GM21723 (cell line): Measurements from ENCODE around the gene IGHMBP2.

ENCODE experiments used
- ATAC-seq: cut with Tn5 transposase; IDR thresholded peaks from one replicate; pipeline ENCODE4 v1.9.1; 2021; ENCODE audit warnings: mild to moderate bottlenecking, moderate library complexity; ENCODE audit not compliant: unreplicated experiment

IGHMBP2 gene

DNA sequence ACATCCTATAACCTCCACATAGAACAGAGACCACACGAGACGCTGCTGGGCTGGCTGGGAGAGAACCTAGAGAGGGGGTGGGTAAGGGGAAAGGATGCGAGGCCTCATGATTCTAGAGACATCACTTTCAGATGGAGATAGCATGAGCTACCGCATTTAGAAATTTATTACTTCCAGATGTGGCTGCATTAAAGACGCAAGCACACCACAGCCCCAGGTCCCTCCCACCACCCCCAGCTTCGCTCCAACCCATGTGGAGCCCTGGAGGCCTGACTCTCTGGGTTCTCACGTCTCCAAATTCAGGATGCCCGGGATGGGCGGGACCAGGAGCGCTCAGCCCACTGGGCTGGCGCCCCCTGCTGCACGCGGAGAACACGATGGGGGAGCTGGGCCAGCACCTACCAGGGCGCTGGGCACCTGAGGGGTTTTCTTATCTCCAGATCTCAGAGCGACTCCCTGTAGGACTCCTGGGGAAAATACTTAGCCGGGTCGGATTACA, 13.7 kb upstream of the IGHMBP2 start:
- no peak for ATAC-seq

DNA sequence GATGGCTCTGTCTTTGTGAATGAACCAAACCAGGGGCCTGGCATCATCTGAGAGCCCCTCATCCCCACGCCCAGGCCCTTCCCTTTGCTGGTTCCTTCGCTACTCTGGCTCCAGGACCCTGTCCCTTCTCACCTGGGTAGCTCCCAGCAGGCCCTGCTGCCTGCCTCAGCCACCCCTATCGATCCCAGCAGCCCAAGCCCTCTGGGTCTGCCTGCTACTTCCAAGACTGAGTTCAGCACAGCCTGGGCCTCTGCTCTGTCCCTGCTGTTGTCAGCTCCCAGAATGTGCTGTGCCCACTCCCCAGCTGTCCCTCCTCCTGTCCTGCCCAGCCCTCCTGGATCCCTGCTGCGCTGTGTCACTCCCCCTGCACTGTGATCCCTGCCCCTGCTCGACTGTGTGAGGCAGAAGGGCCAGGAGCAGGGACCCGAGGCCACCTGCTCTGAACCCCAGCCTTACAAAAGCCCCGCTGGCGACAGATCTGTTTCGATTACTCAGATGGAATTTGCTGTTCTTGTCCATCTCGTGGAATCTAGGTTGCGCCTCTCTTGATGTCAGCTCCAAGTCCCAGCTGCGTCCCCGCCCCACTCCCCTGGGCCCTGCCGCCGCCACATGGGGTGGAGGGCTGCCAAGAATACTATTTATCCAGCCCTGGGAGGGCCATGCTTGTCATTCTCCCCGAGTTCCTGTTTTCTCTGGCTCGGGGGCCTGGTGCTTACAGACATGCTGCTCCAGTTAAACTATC, 13.0 kb upstream of the IGHMBP2 start:
- no peak for ATAC-seq

DNA sequence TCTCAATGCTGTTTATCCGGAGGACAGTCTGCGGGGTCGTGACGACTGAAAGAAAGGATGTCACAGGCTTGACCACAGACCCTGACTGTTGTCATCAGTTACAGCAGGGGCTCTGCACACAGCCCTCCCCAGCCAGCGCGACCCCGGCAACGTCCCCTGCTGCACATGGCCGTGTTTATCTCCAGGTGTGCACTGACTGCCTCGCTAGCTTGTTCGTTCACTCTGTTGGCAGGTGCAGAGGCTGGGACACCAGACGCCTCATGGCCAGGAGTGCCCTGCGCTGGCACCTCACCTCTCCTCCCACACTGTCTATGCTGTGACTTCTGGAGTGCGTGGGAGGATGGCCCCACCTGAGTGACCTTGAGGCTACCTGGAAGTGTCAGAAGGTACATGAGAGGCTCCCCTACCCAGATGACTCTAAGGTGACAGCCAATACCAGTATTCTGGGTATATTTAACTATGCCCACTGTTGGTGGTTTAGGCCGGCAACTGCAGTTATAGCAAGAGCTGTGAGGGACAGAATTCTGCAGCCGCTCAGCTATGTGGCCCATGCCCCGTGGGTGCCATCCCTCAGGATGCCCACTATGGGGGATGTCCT, 12.2 kb upstream of the IGHMBP2 start:
- ATAC-seq, result no peak

- no peak for ATAC-seq
Measured at GRCh38 chr11:68892576-68892975, 11.1 kb upstream of the IGHMBP2 start.

GRCh38 chr11:68893282-68893681, 10.4 kb upstream of the IGHMBP2 start:
- ATAC-seq, result no peak

DNA sequence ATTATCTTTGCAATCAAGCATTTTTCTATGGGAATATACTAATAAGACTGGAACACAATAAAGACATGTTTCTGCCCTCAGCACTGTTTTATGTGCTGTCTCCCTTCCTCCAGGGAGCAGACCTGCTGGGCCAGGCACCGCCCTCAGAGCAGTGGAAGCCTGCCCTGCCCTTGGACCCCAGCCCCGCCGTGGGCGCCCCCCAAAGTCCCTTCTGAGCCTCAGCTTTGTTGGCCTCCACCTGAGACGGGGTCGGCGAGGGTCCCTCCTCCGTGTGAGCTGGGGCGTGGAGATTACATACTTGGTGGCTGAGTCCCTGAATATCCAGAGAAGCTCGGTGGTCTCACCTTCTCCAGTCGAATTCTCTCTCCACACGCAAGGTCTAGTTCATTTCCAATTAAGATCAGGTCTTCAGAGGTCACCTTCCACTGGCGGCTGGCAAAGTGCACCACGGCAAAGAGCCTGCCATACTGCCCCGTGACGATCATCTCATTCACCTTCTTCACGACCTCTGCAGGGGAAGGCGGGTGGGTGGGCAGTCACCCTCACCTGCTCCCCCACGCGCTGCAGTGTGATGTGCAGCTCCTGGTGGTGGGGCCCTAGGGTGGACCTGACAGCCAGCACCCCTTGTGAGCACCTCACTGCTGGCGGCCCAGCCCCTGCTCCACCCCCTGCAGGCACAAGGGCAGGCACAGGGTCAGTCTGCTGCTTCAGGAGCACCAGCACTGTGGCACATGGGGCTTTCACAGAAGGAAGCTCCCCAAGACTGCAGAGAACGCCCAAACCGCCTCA, 7.3 kb upstream of the IGHMBP2 start:
- no peak for ATAC-seq

- no peak for ATAC-seq
Measured at GRCh38 chr11:68897441-68897840, 6.2 kb upstream of the IGHMBP2 start.

- ATAC-seq, result no peak
Measured at GRCh38 chr11:68900835-68901381, 2.8 kb upstream of the IGHMBP2 start.

DNA sequence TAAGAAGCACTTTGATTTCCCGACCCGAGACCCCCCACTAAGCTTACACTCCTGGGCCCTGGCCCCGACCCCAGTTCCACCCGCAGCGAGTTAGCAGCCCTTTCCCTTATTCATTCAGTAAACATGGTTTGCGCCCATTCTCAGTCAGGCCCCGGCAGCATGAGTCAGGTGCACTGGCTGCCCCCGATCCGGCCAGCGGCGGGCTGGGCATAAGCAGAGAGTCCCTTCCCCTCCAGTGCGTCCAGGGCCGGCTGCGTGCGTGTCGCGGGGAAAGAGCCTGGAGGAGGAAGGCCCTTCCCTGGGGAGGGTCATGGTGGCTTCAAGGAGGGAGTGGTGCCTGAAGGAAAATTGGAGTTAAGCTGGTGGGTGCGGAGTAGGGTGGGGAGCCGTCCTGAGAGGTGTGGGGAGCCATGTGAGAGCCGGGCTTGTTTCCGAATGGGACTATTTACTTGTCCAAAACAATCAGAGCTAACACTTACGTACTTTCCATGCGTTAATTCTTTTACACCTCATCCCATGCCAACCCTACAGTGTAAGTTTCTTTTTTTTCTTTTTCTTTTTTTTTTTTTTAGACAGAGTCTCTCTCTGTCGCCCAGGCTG, 657 bp downstream of the IGHMBP2 start:
- ATAC-seq, result no peak

DNA sequence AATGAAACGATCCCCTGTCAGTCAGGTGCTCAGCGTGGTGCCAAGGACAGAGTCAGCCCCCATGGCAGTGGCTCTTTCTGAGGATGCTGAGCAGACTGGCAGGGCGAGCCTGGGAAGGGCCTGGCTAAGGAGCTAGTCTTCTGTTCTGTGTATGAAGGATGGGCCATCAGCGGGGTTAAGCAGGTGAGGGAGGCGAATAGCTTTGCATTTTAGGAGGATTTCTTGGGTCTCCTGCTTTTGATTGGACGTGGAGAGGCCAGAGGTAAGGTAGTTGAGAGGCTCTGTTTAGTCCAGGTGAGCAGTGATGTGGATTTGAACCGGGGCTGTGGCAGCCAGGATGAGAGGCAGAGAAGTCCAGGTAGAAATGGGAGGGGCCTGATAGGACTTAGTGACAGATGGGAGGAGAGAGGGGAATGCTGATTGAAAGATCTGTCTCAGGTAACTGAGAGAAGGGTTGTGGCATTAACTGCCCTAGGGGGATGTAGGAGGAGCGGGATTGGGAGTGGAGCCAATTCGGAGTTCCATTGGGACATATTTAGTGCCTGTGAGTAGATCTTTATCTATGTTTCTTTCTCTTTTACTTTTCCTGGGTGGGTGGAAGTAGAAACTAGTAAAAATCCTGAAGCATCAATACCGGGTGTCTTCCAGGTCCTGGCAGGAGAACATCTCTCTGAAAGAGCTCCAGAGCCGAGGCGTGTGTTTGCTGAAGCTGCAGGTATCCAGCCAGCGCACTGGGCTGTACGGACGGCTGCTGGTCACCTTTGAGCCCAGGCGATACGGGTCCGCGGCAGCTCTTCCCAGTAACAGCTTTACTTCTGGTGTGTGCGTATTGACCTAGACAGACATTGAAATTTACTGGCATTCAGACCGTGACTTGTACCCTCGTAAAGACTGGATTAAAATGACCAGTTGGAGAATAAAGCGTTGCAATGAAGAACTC, 2.0 kb downstream of the IGHMBP2 start:
- no peak for ATAC-seq

DNA sequence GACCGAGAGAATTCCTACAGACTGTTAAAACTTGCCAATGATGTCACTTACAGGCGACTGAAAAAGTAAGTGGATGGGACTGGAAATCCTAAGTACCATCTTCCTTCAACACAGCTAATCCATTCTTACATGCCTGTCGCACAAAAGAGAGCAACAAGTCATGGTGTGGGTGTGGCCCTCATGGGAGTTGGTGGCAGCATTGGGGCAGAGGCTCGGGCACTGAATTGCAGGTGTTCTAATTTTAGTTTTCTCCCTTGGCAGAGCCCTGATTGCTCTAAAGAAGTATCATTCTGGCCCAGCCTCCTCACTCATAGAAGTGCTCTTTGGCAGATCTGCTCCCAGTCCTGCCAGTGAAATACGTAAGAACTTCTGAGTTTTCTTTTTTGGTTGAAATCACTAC, 4.6 kb downstream of the IGHMBP2 start:
- no peak for ATAC-seq

- ATAC-seq, result no peak
Measured at GRCh38 chr11:68910965-68911364, 7.3 kb downstream of the IGHMBP2 start.

GRCh38 chr11:68911731-68912130, 8.0 kb downstream of the IGHMBP2 start:
- ATAC-seq, result no peak

DNA sequence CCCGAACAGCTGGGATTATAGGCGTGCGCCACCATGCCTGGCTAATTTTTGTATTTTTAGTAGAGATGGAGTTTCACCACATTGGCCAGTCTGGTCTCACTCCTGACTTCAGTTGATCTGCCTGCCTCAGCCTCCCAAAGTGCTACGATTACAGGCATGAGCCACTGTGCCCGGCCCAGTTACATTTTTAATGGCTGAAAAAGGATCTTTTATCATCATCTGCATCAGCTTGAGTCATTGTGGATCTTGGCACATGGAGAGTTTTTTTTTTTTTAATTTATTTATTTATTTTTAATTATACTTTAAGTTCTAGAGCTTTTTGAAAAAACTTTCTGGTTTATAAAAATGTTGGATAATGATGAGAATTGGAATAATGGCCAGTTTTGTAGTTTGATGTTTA, 8.6 kb downstream of the IGHMBP2 start:
- no peak for ATAC-seq

DNA sequence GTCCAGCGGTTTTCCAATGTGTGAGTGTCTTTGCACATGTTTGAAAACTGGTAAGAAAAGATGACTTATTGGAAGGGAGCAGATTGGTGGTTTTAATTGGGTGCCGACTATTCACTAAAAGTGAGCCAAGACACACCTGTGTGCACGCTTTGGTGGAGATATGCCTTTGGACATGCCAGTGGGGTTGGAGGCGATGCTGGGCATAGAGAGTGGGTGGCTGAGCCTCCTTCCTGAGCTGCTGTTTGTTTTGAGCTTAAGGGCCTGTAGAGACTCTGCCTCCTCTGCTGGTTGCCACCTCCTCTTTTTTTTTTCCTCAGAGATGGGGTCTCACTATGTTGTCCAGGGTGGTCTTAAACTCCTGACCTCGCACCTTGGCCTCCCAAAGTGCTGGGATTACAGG, 9.5 kb downstream of the IGHMBP2 start:
- no peak for ATAC-seq

- ATAC-seq, result no peak
Measured at GRCh38 chr11:68914761-68915160, 11.1 kb downstream of the IGHMBP2 start.

DNA sequence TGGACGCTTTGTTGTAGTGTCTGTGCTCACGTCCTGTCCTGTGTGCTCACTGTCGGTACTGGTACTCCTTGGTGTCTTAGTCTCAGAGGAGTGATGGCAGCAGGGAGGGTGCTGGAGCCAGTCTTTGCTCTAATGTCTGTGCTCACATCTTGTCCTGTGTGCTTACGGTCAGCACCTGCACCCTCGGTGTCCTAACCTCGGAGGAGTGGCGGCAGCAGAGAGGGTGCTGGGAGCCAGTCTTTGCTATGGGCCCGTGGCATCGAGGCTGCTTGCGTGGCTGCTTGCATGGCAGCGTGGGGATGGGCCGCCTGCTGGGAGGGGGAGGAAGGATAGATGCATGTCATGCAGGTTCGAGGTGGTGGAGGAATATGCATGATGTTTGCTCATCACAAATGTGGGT, 12.7 kb downstream of the IGHMBP2 start:
- no peak for ATAC-seq

DNA sequence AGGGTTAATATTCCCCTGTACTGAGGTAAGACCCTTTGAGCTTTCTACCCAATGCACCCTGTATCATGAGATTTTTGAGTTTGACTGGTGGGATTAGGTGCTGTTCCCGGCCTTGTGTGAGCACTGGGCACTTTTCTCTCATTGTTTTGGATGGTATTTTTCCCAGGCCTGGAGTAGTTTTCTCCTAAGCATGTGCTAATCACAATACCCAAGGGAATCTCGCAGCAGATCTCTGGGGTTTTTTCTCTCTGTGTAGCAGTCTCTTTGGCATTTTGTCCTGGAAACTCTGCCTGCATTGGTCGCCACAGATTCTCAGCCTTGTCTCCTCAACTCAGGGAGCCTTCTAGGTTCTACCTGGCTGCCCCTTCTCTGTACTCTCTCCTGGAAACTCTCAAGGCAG, 19.9 kb downstream of the IGHMBP2 start:
- no peak for ATAC-seq

GRCh38 chr11:68924073-68924925, 20.6 kb downstream of the IGHMBP2 start:
- no peak for ATAC-seq
